GM18507 (cell line): ENCODE measurements around the gene TRPM5.
A peak's percentile ranks its signal among the peaks of the same experiment; 100 is the strongest.

Source experiments
- DNase-seq: peaks from one replicate; pipeline ENCODE4 v3.0.0; 2011; ENCODE audit warnings: low read depth; ENCODE audit not compliant: insufficient read length; ENCODE audit errors: extremely low spot score
- FAIRE-seq: peaks from 2 replicates; lab custom pipeline; 2011; peaks lifted over from hg19 to GRCh38; lab: Jason Lieb, UNC

Gene TRPM5

DNA sequence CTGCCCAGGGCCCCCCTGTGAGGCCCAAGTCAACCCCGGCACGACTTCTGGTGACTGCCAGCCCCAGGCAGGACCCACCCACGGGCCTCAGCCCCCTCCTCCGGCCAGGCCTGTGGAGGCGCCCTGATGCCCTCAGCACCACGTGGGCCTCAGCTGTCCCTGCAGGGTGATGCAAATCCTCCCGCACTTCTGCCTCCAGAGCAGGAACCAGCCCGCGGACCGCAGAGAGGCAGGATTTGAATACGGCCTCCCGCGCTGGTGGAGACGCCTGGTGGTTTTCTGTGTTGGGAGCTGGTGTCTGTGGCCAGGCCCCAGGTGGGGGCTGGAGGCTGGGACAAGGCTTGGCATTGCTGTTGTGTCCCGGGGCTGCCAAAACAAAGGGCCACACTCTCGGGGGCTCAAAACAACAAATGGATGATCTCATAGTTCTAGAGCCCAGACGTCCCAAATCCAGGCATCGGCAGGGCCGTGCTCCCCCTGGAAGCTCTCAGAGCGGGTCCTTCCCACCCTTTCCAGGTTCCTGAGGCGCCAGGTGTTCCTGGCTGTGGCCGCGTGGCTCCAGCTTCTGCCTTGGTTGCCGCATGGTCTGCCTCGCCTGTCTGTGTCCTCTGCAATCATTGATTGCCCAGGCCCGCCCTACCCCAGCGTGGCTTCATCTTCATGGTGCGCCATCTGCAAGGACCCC is 19.4 kb downstream of the TRPM5 start:
- no peak for FAIRE-seq

DNA sequence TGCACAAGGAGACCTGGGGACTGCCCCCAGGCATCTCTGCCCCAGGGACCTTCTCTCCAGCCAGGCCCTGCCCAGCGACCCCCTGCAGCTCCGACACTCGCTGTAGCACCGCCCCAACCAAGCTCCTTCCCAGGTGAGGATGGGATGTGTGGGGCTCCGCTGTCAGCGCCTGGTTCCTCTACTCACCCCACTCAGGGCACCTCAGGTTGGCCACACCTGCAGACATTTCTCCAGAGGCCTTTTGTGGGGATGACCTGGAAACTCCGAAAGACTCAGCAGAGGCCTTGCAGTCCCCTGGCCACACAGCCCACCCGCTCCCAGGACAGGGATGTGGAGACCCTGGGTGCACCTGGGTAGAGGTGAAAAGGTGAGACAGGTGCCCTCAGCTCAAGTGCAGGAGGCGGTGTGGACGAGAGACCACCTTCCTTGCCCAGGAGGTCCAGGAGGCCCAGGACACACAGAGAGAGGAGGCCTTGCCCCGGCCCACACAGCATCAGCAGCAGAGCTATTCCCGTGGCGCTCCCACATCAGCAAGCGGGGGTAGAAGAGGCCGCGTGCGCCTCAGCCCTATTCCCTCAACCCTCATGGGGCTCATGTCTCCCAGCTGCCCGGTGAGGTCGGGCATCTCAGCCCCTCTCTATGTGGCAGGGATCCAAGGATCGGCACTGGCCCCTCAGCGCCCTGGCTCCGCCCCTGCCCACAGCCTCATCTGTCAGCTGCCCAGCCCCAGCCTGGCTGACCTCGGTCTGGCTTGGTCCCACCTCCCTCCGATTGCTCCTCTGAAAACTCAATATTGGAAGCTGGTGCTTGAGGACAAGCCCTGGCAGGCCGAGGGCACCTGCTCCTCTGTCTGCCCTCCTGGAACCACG is 20.9 kb downstream of the TRPM5 start:
- no peak for FAIRE-seq

More for the DNA sequence above, 19.4 kb downstream of the TRPM5 start:
- no peak for DNase-seq

DNA sequence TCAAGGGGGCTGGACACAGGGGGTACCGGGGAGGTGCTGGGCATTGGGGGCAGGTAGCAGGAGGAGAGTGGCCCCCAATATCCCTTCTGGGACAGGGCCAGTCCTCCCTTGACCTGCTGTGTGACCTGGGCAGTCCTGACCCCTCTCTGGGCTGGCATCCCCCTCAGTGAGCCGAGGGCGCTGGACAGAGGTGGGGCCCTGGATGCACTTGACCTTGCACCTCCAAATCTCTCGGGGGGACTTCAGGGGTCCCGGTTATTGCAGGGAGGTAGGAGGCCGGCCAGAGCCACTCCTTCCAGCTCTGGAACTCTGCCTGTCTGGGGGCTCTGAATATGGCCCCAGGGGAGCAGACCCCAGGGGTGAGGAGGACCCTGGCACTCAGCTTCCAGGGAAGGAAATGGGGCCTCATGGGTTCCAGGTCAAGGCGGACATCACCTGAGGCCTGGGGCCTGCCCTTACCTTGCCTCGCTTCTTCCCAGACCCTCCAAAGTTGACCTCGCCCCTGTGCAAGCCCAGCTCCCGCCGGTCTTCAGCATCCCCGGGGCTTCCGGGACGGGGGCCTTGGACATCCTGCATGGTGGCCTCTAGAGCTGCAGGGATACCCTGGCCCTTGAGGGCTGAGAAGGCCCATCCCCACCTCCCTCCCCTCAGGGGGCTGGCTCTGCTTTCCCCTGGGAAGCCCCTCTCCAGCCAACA is 21.7 kb downstream of the TRPM5 start:
- FAIRE-seq = no peak

More for the DNA sequence above, 20.9 kb downstream of the TRPM5 start:
- DNase-seq = no peak

GRCh38 chr11:2421996-2422395 is 22.3 kb downstream of the TRPM5 start:
- FAIRE-seq = no peak

More for the DNA sequence above, 21.7 kb downstream of the TRPM5 start:
- DNase-seq = no peak

GRCh38 chr11:2421226-2421994 is 22.9 kb downstream of the TRPM5 start:
- FAIRE-seq (no peak), DNase-seq (no peak)

More at GRCh38 chr11:2421996-2422395, 22.3 kb downstream of the TRPM5 start:
- DNase-seq = no peak

GRCh38 chr11:2420502-2421225 is 23.6 kb downstream of the TRPM5 start:
- FAIRE-seq (peak; percentile 66), DNase-seq (peak; percentile 88)

GRCh38 chr11:2419638-2420501 is 24.4 kb downstream of the TRPM5 start:
- DNase-seq = peak; percentile 57

DNA sequence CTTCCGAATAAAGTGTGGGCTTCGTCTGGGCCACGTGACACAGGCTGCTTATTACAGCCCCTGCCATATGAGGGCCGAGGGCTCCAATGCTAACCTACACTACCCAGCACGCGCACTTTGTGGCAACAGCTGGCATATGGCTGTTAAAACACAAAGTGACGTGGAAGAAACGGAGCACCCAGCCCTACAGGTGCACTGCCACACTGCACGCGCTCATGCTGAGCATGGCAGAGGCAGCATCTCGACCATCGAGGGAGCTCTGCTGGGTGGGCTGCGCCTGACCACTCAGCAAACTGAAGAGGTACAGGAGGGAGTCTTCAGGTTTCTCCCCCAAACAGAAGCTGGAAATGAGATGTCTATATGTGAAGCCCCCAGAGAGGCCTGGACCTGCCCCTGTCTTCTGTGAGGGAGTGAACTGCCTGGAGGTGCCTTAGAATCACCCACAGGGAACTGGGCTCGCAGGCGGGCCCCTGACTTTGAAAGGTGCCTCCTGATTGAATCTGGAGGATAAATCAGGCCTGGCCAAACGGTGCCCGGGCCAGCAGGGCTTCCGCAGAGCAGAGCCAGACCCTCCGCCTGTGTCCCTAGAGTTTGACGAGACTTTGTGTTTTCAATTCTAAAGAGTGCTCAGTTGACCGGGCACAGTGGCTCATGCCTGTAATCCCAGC is 25.5 kb downstream of the TRPM5 start:
- no peak for DNase-seq
- FAIRE-seq = no peak

More at GRCh38 chr11:2419638-2420501, 24.4 kb downstream of the TRPM5 start:
- peak; percentile 61 for FAIRE-seq

- no peak for FAIRE-seq
- no peak for DNase-seq
Measured at GRCh38 chr11:2417856-2418692, 26.2 kb downstream of the TRPM5 start.

DNA sequence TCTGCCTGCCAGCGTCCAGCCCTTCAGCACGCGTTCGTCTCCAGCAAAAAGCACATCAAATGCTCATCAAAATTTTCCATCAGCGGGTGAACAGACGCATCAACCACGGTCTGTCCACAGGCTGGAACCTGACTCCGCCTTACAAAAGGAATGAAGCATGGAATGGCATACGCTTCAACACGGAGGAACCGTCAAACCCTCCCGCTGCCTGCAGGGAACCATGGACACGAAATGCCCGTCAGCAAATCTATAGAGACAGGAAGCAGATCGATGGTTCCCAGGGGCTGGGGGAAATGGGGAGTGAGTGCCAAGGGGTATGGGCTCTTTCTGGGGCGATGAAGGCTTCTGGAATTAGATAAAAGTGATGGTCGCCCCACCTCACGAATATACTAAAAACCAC is 27.5 kb downstream of the TRPM5 start:
- DNase-seq (no peak), FAIRE-seq (no peak)

DNA sequence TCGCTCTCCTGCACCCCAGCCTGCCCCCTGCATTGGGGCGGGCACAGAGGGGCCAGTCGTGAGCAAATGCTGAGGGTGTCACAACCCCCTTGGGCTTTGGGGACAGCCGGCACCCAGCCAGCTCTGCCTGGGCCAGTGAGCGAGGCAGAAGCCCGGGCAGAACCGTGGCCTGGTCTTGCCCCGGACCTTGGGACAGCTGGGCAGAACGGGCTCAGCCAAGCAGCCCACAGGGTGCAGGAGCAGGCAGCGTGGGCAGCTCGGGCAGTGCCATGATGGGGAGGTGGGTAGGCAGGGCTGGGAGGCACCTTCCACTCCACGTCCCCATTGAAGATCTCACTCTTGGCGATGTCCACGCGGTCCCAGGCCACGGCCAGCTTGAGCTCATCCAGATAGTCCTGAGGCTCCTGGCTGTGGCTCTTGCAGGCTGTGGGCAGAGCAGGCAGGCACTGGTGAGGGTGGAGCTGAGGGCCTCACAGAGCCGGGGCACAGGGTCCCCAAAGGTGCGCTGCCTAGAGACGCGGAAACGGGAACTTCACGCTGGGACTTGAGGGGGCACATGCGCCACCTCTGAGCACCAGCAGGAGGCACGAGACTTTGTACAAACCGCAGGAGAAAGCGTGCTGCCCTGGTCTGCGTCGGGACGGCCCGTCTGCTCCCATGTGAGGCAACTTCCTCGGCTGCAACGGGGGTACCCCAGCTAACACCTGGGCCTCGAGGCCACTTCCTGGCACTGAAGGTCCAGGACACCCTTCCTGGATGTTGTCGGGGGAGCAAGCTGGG is 28.5 kb downstream of the TRPM5 start:
- FAIRE-seq = no peak
- no peak for DNase-seq

DNA sequence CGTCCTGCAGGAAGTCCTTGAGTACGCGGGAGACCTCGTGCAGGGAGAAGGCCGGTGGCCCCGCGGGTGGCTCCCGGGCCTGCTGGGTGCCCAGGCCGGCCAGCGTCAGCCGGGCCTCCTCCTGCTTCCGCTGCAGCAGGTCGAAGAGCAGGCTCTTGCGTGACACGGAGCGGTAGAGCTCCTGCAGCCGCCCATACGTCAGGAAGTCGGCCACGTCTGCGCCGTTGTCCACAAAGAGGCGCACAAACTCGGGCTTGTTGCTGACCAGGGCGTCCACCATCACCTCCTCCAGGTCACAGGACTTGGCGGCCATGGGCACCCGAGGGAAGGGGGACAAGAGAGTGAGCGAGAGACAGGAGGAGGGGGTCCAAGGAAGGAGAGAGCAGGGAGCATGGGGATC is 29.1 kb downstream of the TRPM5 start:
- DNase-seq (no peak), FAIRE-seq (no peak)

- DNase-seq = no peak
- FAIRE-seq = no peak
Measured at GRCh38 chr11:2414616-2415015, 29.7 kb downstream of the TRPM5 start.

DNA sequence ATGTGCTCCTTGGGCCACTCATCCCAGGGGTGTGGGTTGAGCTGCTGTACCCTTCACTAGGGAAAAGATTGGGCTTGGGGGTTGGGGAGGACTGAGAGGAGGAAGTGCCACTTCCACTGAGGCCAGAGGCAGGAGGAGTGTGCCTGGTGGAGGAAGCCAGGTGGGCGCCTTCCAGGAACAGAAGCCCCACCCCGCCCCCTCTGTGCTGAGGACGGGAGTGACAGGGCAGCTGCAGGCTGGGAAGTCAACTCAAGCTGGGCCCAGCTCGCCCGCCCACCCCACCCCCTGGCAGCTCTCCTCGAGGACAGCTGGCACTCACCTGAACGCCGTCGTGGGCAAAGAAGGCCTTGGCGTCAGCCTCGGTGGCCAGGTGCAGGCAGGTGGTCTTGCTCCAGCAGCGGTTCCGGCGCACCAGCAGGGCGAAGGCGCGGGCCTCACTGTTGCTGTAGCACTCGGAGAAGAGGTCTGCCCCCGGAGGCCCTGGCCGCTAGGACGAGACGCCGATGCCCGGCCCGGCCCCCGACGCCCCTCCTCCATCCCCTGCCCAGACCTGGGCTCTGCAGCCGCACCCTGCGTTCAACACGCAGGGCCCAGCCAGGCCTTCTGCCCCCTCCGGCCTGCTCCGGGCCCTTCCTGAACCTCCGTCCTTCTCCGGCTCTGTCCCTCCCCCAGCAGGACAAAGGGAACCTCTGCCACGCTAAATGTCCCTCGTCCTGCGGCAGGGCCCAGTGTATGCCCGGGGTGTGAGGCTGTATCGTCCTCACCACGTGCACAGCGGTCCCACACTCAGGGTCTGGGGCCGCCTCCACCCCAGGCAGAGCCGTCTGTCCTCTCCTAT is 30.4 kb downstream of the TRPM5 start:
- FAIRE-seq (no peak), DNase-seq (no peak)

DNA sequence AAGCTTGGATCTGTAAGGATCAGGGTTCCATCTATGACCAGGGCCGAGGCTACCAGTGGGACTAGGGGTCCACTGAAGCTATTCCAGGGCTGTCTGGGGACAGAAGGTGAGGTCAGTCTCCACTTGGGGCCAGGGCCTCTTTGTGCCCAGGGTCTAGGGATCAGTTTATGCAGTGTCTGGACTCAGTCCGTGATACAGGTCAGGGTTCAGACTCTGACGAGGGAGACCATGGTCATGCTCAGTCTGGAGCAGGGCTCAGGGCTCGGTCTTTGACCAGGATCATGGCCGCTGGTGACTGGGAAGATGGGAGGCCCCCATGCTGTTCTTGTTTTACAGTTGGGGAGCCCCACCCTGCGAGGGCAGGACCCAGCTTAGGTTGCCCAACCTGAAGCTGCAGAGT is 32.0 kb downstream of the TRPM5 start:
- DNase-seq (no peak), FAIRE-seq (no peak)
